H54 (cell line): Measurements from ENCODE around the gene COG1.

Source experiments
- DNase-seq: peaks from one replicate; pipeline ENCODE4 v3.0.0; 2011; ENCODE audit warnings: low spot score, mixed read lengths; ENCODE audit not compliant: insufficient read length
- FAIRE-seq: peaks from 3 replicates; lab custom pipeline; 2011; peaks lifted over from hg19 to GRCh38; lab: Jason Lieb, UNC
- POLR2A ChIP-seq: IDR thresholded peaks from 2 replicates; pipeline ENCODE4 v1.6.1; 2011; ENCODE audit warnings: low read depth, mild to moderate bottlenecking, low read length

The COG1 gene

DNA sequence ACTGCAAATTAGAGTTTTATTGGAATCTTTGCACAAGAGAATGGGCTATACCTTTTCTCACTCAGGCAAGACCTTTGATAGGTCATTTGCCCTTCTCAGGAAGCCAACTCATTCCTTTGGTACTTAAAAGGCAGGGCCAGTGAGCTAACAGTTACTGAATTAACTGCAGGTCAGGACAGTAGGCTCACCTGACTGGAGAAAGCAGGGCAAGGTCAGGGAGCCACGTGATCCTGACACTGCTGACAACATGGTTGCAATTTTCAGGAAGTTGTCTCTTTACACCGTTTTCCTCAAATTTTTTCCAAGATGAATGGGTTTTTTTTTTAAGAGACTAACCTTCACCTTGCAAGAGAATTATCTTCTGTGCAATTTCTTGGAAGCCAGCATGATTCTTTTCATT is 47.7 kb downstream of the COG1 start:
- TF ChIP-seq POLR2A: no peak
- DNase-seq: no peak
- FAIRE-seq: no peak

- DNase-seq (no peak), FAIRE-seq (no peak)
- TF ChIP-seq POLR2A: no peak
Observed at GRCh38 chr17:73247726-73248125, 54.9 kb downstream of the COG1 start.

DNA sequence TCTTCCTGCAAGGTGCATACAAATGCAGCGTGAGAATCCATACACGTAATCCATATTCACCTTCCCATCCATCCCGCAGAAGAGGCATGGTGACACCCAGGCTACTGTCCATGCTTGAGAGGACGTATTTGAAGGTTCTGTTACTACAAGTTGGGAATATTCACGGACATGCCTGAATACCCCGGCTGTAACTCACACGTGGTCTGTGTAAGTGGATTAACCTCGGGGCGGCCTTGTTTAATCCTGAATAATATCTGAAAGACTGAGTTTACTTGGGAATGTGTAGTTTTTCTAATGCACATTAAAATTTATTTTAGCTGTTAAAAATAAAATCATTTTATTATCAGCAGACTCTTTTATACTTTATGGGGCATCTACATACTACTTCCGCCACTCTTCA is 55.7 kb downstream of the COG1 start:
- no peak for TF ChIP-seq POLR2A
- FAIRE-seq (no peak), DNase-seq (no peak)

- TF ChIP-seq POLR2A: no peak
- FAIRE-seq: no peak
- DNase-seq: no peak
Observed at GRCh38 chr17:73249700-73250099, 56.8 kb downstream of the COG1 start.

GRCh38 chr17:73250851-73251640 is 58.2 kb downstream of the COG1 start:
- TF ChIP-seq POLR2A: no peak
- no peak for DNase-seq
- FAIRE-seq: no peak

GRCh38 chr17:73251871-73252270 is 59.0 kb downstream of the COG1 start:
- TF ChIP-seq POLR2A: no peak
- FAIRE-seq (no peak), DNase-seq (no peak)

DNA sequence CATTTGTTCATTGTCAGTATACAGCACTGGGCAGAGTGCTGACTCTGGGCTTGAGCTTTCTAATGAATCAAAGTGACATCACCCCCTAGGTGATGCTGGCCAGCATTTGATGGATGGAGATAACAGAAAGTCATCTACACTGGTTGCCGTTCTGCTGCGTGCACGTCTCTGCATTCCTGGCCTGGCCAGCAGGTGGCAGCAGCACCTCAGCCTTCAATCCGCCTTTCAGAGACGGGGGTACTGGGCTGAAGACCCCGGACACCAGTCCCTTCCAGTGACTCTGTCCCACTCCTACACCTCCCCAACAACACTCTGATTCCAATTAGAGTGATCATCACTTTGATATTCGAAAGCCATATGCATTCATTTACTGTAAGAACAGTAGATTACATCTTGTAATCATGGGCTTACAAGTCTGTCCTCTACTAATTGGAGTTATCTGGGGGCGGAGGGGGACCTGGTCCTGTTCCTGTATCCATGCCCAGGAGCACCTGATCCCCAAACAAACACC is 62.9 kb downstream of the COG1 start:
- FAIRE-seq (peak; percentile 67), DNase-seq (peak; percentile 64)
- no peak for TF ChIP-seq POLR2A

DNA sequence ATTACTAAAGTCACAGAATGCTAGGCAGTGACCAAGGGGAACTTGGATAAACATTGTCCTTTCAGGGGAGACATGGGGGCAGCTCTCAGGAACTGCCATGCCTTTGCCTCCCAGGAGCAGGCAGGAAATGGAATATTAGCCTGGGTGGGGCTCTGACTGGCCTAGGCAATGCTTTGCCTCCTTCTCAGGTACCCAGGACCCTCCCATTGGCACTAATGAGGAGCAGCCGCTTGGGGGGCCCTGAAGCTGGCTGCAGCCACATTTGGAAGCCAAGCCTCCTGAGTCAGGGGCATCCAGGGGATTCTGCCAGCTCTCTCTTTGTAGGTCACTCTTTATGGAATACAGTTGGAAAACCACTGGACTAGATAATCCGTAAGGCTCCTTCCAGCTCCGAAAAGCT is 63.4 kb downstream of the COG1 start:
- no peak for TF ChIP-seq POLR2A
- FAIRE-seq: no peak
- DNase-seq: no peak

DNA sequence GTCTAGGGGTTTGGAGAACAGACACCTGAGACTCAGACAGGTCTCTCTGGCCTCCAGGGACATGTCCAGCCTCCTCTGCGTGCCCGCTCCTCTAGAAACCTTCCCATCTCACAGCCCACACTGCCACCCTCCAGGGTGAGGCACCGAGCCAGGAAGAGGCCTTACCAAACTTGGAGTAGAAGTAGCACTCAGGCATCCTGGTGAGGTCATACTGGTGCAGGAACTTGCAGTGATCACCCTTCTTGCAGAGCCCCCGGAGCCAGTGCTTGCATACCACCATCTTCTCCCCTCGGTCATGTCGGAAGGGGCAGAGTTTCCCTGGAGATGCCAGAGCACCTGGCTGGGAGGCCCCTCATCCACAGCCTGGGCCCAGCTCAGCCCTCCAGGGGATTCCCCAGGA is 64.7 kb downstream of the COG1 start:
- no peak for TF ChIP-seq POLR2A
- FAIRE-seq: no peak

More for the DNA sequence above, 64.7 kb downstream of the COG1 start:
- no peak for DNase-seq
